A673 (cell line): Measurements from ENCODE around the gene LTBP4. TPM values are rescaled to one million over a fixed set of nuclear protein-coding genes. Genes with fewer than 3 reads are reported as not detected.

Source experiments
- BruUV-seq: library from RNA; stranded (reverse); fragments of 400-500 nt; replicated peaks from 2 replicates; lab custom pipeline; 2021; lab: Mats Ljungman, UMichigan
- CTCF ChIA-PET: fragments of 300-600 bp; sonication (Branson Sonifier 250); formaldehyde crosslinking; loops from one replicate; lab custom pipeline; 2022; ENCODE audit warnings: antibody characterized with exemption; lab: Charles Lee
- POLR2A ChIA-PET: fragments of 300-600 bp; sonication (Branson Sonifier 250); formaldehyde crosslinking; loops from one replicate; lab custom pipeline; 2022; ENCODE audit warnings: antibody characterized with exemption; ENCODE audit not compliant: low non-redundant PET; lab: Charles Lee
- DNase-seq: peaks from one replicate; pipeline ENCODE4 v3.0.0-alpha.2; 2015; ENCODE audit warnings: low spot score
- H3K27ac ChIP-seq: fragments of 200-600 bp; sonication (generic); 2 replicates; pipeline ENCODE4 v1.5.1; 2016; ENCODE audit warnings: mixed run types, low read depth, mild to moderate bottlenecking, mixed read lengths, antibody characterized with exemption, low read length; ENCODE audit not compliant: poor library complexity, severe bottlenecking
- H3K27me3 ChIP-seq: fragments of 200-600 bp; sonication (generic); replicated peaks from 2 replicates; pipeline ENCODE4 v1.6.1; 2017; ENCODE audit warnings: mixed run types, low read depth, mild to moderate bottlenecking, mixed read lengths, antibody characterized with exemption, low read length; ENCODE audit not compliant: insufficient read depth, poor library complexity
- H3K36me3 ChIP-seq: fragments of 200-600 bp; sonication (generic); 2 replicates; pipeline ENCODE4 v1.6.1; 2016; ENCODE audit warnings: mixed run types, mild to moderate bottlenecking, mixed read lengths, antibody characterized with exemption, low read length; ENCODE audit not compliant: insufficient read depth, poor library complexity, severe bottlenecking
- H3K4me1 ChIP-seq: fragments of 200-600 bp; sonication (generic); 2 replicates; pipeline ENCODE4 v1.6.1; 2017; ENCODE audit warnings: mixed run types, mild to moderate bottlenecking, mixed read lengths, antibody characterized with exemption, low read length; ENCODE audit not compliant: insufficient read depth, poor library complexity, severe bottlenecking
- H3K4me3 ChIP-seq: fragments of 200-600 bp; sonication (generic); 2 replicates; pipeline ENCODE4 v1.5.1; 2016; ENCODE audit warnings: low read depth, mixed run types, mild to moderate bottlenecking, mixed read lengths, low read length; ENCODE audit not compliant: poor library complexity, severe bottlenecking
- H3K9me3 ChIP-seq: fragments of 200-600 bp; sonication (generic); 2 replicates; pipeline ENCODE4 v1.6.1; 2016; ENCODE audit warnings: mixed run types, low read depth, mild to moderate bottlenecking, mixed read lengths, antibody characterized with exemption, low read length; ENCODE audit not compliant: poor library complexity, severe bottlenecking
- EZH2 ChIP-seq: fragments of 200-600 bp; sonication (generic); IDR thresholded peaks from 2 replicates; pipeline ENCODE4 v1.6.1; 2017; ENCODE audit warnings: borderline replicate concordance, low read depth, mild to moderate bottlenecking, mixed read lengths, antibody characterized with exemption, low read length; ENCODE audit not compliant: poor library complexity, severe bottlenecking
- intact Hi-C: fragments of 100-400 bp; cut with micrococcal nuclease; formaldehyde crosslinking; loops from one replicate; pipeline ENCODE4 v1.10.0; 2022; ENCODE audit not compliant: unreplicated experiment
- total RNA-seq: library from RNA; stranded (reverse); gene quantifications from 2 replicates; pipeline ENCODE4 v1.2.3, GENCODE V29; 2021
- TF ChIP-seq, protein P1 (sequence below): fragments of 300-800, 200-600 bp; sonication (generic); conservative IDR thresholded peaks from 2 replicates; pipeline ENCODE4 v1.5.1; 2017; ENCODE audit warnings: low read depth, mild to moderate bottlenecking, antibody characterized with exemption, low read length, moderate library complexity, mixed read lengths

LTBP4 gene
- total RNA-seq, 1 experiment from 2014 or later = 139 TPM

DNA sequence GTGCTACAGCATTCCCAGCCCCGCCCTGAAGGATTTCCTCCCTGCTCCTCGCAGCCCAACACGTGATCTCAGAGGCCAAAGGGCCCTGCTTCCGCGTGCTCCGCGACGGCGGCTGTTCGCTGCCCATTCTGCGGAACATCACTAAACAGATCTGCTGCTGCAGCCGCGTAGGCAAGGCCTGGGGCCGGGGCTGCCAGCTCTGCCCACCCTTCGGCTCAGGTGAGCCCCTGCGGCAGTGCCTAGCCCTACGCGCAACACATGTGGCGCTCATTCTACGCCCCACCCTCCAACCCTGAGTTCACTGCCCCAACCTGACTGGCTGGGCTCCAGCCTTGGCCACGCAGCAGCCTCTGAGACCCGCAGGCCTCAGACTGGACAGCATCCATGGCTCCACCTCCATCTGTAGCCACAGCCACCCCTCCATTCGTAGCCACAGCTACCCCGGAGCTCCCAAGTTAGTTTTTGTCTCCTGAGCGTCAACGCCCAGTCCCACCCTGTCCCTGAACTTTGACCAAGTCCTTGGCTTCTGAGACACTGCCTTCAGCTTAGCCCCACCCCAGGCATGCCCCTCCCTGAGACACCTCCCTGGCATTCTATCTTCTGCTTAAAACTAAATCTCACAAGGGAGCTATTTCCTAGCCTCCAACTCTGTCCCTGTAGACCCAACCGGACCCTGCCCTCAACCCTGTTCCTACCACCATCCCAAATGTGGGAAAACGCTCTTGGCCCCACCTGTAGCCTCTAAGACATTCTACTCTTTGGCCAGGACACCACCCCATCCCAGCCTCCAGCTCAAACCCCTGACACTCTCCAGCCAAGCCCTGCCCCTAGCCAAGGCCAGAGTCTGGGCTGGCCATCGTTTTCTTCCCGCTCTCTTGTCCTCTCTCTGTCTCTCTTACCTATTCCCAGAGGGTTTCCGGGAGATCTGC lies 6.4 kb downstream of the LTBP4 start:
- Histone ChIP-seq H3K4me3 (no peak overlapping the region), H3K36me3 (no peaks in the 10 kb centered on the region), H3K9me3 (no peaks in the 10 kb centered on the region), H3K27me3 (no peaks in the 10 kb centered on the region), H3K4me1 (peaks cover 33% of the 10 kb centered on the region), H3K27ac (no peak overlapping the region)
- ChIA-PET POLR2A (no interaction called here), CTCF (no interaction called here)
- DNase-seq = no peak
- no TSS peak for BruUV-seq
- intact Hi-C loops = no loop called here
- TF ChIP-seq, protein P1, sequence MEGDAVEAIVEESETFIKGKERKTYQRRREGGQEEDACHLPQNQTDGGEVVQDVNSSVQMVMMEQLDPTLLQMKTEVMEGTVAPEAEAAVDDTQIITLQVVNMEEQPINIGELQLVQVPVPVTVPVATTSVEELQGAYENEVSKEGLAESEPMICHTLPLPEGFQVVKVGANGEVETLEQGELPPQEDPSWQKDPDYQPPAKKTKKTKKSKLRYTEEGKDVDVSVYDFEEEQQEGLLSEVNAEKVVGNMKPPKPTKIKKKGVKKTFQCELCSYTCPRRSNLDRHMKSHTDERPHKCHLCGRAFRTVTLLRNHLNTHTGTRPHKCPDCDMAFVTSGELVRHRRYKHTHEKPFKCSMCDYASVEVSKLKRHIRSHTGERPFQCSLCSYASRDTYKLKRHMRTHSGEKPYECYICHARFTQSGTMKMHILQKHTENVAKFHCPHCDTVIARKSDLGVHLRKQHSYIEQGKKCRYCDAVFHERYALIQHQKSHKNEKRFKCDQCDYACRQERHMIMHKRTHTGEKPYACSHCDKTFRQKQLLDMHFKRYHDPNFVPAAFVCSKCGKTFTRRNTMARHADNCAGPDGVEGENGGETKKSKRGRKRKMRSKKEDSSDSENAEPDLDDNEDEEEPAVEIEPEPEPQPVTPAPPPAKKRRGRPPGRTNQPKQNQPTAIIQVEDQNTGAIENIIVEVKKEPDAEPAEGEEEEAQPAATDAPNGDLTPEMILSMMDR = no peak
- no peak for TF ChIP-seq EZH2

DNA sequence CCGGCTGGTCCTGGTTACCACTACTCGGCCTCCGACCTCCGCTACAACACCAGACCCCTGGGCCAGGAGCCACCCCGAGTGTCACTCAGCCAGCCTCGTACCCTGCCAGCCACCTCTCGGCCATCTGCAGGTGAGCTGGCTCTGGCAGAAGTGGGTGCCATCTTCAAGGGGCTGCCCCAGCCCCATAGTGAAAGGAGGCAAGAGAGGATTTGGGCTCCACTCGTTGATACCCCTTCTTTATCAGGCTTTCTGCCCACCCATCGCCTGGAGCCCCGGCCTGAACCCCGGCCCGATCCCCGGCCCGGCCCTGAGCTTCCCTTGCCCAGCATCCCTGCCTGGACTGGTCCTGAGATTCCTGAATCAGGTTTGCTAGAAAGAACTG lies 7.1 kb downstream of the LTBP4 start:
- H3K27me3 ChIP-seq = no peaks in the 10 kb centered on the region
- POLR2A ChIA-PET = no interaction called here
- no peak overlapping the region for H3K4me3 ChIP-seq
- no peak overlapping the region for H3K27ac ChIP-seq
- TF ChIP-seq, protein P1 = no peak
- no peak for TF ChIP-seq EZH2
- no peaks in the 10 kb centered on the region for H3K9me3 ChIP-seq
- intact Hi-C loops = no loop called here
- CTCF ChIA-PET = no interaction called here
- no peak for DNase-seq
- BruUV-seq = no TSS peak
- H3K36me3 ChIP-seq = no peaks in the 10 kb centered on the region
- peaks cover 27% of the 10 kb centered on the region for H3K4me1 ChIP-seq

DNA sequence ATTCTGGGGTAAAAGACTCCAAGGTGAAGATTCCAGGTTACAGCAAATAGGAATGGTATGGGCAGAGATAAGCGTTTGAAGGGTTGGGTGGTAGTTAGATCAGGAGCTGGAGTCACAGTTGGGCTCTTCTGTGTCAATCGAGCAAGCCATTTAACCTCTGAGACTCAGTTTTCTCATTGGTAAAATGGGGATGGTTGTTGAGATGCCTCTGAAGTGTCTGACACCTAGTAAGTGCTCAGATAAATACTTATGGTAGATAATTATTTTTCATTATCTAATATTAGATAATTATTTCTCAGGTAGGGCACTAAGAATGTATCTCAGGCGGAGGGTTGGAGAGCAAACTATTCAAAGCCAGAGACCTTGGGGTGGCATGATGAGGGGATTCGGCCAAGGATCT lies 7.8 kb downstream of the LTBP4 start:
- intact Hi-C loops = no loop called here
- no peak for DNase-seq
- Histone ChIP-seq H3K27ac (no peak overlapping the region), H3K36me3 (no peaks in the 10 kb centered on the region), H3K27me3 (no peaks in the 10 kb centered on the region), H3K9me3 (no peaks in the 10 kb centered on the region), H3K4me3 (no peak overlapping the region), H3K4me1 (peaks cover 23% of the 10 kb centered on the region)
- ChIA-PET CTCF (no interaction called here), POLR2A (no interaction called here)
- TF ChIP-seq, protein P1 = no peak
- TF ChIP-seq EZH2 = no peak
- BruUV-seq = TSS peak; percentile 37
